Lower leg skin (tissue), 3 donors: ENCODE results near the gene ACOT12.

Source experiments
- CTCF ChIP-seq, 3 donors: fragments of 450-650 bp; IDR thresholded peaks; one replicate each; pipeline ENCODE4 v1.5.1; 2016; ENCODE audit warnings: antibody characterized with exemption in 3 of 3, mild to moderate bottlenecking in 3 of 3, moderate library complexity in 2 of 3
- POLR2A ChIP-seq, 2 donors: fragments of 450-650 bp; IDR thresholded peaks; one replicate each; pipeline ENCODE4 v1.6.1; 2016 to 2017; ENCODE audit warnings: antibody characterized with exemption in 2 of 2, mild to moderate bottlenecking in 1 of 2, moderate library complexity in 1 of 2

- TF ChIP-seq CTCF (IDR thresholded peaks at IDR 0.05) (no peak), POLR2A (IDR thresholded peaks at IDR 0.05) (no peak)
Measured at GRCh38 chr5:81389025-81389424, 4.9 kb downstream of the ACOT12 start.
